Hepatocyte (in vitro differentiated cells): ENCODE measurements around the gene SEPTIN10.

ENCODE experiments used
- CTCF ChIP-seq: fragments of 200-600 bp; sonication (generic); IDR thresholded peaks from 2 replicates; pipeline ENCODE4 v1.5.1; 2016; ENCODE audit warnings: antibody characterized with exemption, mild to moderate bottlenecking; ENCODE audit not compliant: poor library complexity
- EZH2 ChIP-seq: fragments of 200-600 bp; sonication (generic); IDR thresholded peaks from 2 replicates; pipeline ENCODE4 v1.6.1; 2016; ENCODE audit warnings: antibody characterized with exemption, mild to moderate bottlenecking, borderline replicate concordance
- EZH2phosphoT487 ChIP-seq: fragments of 200-600 bp; sonication (generic); IDR thresholded peaks from one replicate; pipeline ENCODE4 v1.6.1; 2018; ENCODE audit warnings: antibody characterized with exemption, mild to moderate bottlenecking, low read depth, moderate library complexity; ENCODE audit not compliant: unreplicated experiment, severe bottlenecking

GRCh38 chr2:109623923-109624322 lies 10.2 kb upstream of the SEPTIN10 start:
- TF ChIP-seq CTCF (no peak), EZH2 (no peak), EZH2phosphoT487 (no peak)
